ENCODE results near the gene CDH19.

The CDH19 gene

GRCh38 chr18:66603941-66604627 lies at the start of gene CDH19:
TSS of gene CDH19 (minus strand) at chr18:66604090. CDS start at chr18:66572204, 31,886 bp downstream.
- no peak for DNase-seq (ENCODE audit: low read depth in 2 of 2)

- DNase-seq (ENCODE audit: low read depth in 2 of 2) = no peak
Observed at GRCh38 chr18:66647671-66648070, 43.8 kb upstream of the CDH19 start.

- no peak for DNase-seq (ENCODE audit: low read depth in 2 of 2)
Observed at GRCh38 chr18:66646609-66647008, 42.7 kb upstream of the CDH19 start.

GRCh38 chr18:66645983-66646382 lies 42.1 kb upstream of the CDH19 start:
- DNase-seq (ENCODE audit: low read depth in 2 of 2) = no peak

- no peak for DNase-seq (ENCODE audit: low read depth in 2 of 2)
Observed at GRCh38 chr18:66641056-66641455, 37.2 kb upstream of the CDH19 start.

GRCh38 chr18:66640431-66640830 lies 36.5 kb upstream of the CDH19 start:
- no peak for DNase-seq (ENCODE audit: low read depth in 2 of 2)

- no peak for DNase-seq (ENCODE audit: low read depth in 2 of 2)
Observed at GRCh38 chr18:66638856-66639629, 35.2 kb upstream of the CDH19 start.

- DNase-seq (ENCODE audit: low read depth in 2 of 2) = no peak
Observed at GRCh38 chr18:66635342-66635741, 31.5 kb upstream of the CDH19 start.

- DNase-seq (ENCODE audit: low read depth in 2 of 2) = no peak
Observed at GRCh38 chr18:66632756-66633155, 28.9 kb upstream of the CDH19 start.

GRCh38 chr18:66630831-66631230 lies 26.9 kb upstream of the CDH19 start:
- no peak for DNase-seq (ENCODE audit: low read depth in 2 of 2)

GRCh38 chr18:66623821-66624220 lies 19.9 kb upstream of the CDH19 start:
- DNase-seq (ENCODE audit: low read depth in 2 of 2) = no peak

- no peak for DNase-seq (ENCODE audit: low read depth in 2 of 2)
Observed at GRCh38 chr18:66621816-66622576, 18.1 kb upstream of the CDH19 start.

- DNase-seq (ENCODE audit: low read depth in 2 of 2) = no peak
Observed at GRCh38 chr18:66616523-66616983, 12.7 kb upstream of the CDH19 start.

GRCh38 chr18:66615176-66615575 lies 11.3 kb upstream of the CDH19 start:
- no peak for DNase-seq (ENCODE audit: low read depth in 2 of 2)

- DNase-seq (ENCODE audit: low read depth in 2 of 2) = no peak
Observed at GRCh38 chr18:66607632-66608031, 3.7 kb upstream of the CDH19 start.

- no peak for DNase-seq (ENCODE audit: low read depth in 2 of 2)
Observed at GRCh38 chr18:66601649-66602048, 2.2 kb downstream of the CDH19 start.

GRCh38 chr18:66599190-66599589 lies 4.7 kb downstream of the CDH19 start:
- DNase-seq (ENCODE audit: low read depth in 2 of 2) = no peak

- DNase-seq (ENCODE audit: low read depth in 2 of 2) = no peak
Observed at GRCh38 chr18:66587430-66587829, 16.5 kb downstream of the CDH19 start.

GRCh38 chr18:66582211-66582610 lies 21.7 kb downstream of the CDH19 start:
- no peak for DNase-seq (ENCODE audit: low read depth in 2 of 2)

GRCh38 chr18:66575263-66575662 lies 28.6 kb downstream of the CDH19 start:
- no peak for DNase-seq (ENCODE audit: low read depth in 2 of 2)

- no peak for DNase-seq (ENCODE audit: low read depth in 2 of 2)
Observed at GRCh38 chr18:66571845-66572244, 32.0 kb downstream of the CDH19 start.

GRCh38 chr18:66566616-66567015 lies 37.3 kb downstream of the CDH19 start:
- DNase-seq (ENCODE audit: low read depth in 2 of 2) = no peak
